CD4-positive, alpha-beta T cell (primary cell): Measurements from ENCODE around the gene EPOP. TPM values are rescaled to one million over a fixed set of nuclear protein-coding genes. Genes with fewer than 3 reads are reported as not detected.

ENCODE experiments used
- ATAC-seq: fragments of 200-7000 bp; cut with Tn5 transposase; one replicate; pipeline ENCODE4 v1.10.0; 2022; ENCODE audit warnings: mild to moderate bottlenecking; ENCODE audit not compliant: poor library complexity
- CTCF ChIA-PET: fragments of 350-600 bp; sonication (Branson Sonifier 250); formaldehyde crosslinking; loops from one replicate; lab custom pipeline; 2021; ENCODE audit warnings: antibody characterized with exemption, inconsistent platforms; lab: Charles Lee
- POLR2A ChIA-PET: fragments of 350-600 bp; sonication (Branson Sonifier 250); formaldehyde crosslinking; loops from one replicate; lab custom pipeline; 2021; ENCODE audit warnings: antibody characterized with exemption, inconsistent platforms; lab: Charles Lee
- DNase-seq, 14 experiments: peaks; one replicate each; pipeline ENCODE4 v3.0.0-alpha.2; 2013 to 2020; ENCODE audit warnings: mixed read lengths in 2 of 14
- H3K27ac ChIP-seq, 2 donors: one replicate each; pipeline versions ENCODE4 v1.5.1 to v1.7.0; 2013; ENCODE audit warnings: low read length in 2 of 2, low read depth in 1 of 2, mild to moderate bottlenecking in 1 of 2
- H3K27me3 ChIP-seq, 2 experiments: 1 replicate in 1 of 2; 2 replicates in 1 of 2; pipeline versions ENCODE4 v1.6.1 to v1.7.0; 2013; ENCODE audit warnings: low read length in 2 of 2, control low read depth in 1 of 2, mild to moderate bottlenecking in 1 of 2, moderate library complexity in 1 of 2; ENCODE audit not compliant: insufficient read depth in 2 of 2, control insufficient read depth in 1 of 2
- H3K36me3 ChIP-seq: one replicate; pipeline ENCODE4 v1.6.1; 2013; ENCODE audit warnings: low read length, control low read depth; ENCODE audit not compliant: insufficient read depth
- H3K4me1 ChIP-seq: one replicate; pipeline ENCODE4 v1.6.1; 2013; ENCODE audit warnings: low read length, control low read depth; ENCODE audit not compliant: insufficient read depth
- H3K4me3 ChIP-seq: one replicate; pipeline ENCODE4 v1.5.1; 2013; ENCODE audit warnings: mild to moderate bottlenecking, low read length, moderate library complexity
- H3K9me3 ChIP-seq, 2 experiments: 1 replicate in 1 of 2; 2 replicates in 1 of 2; pipeline versions ENCODE4 v1.6.1 to v1.7.0; 2013; ENCODE audit warnings: low read length in 2 of 2, mild to moderate bottlenecking in 2 of 2, control low read depth in 1 of 2, moderate library complexity in 1 of 2; ENCODE audit not compliant: control insufficient read depth in 1 of 2, insufficient read depth in 1 of 2
- H3K27ac Mint-ChIP-seq: one replicate; pipeline ENCODE4 v1.8.0; 2020; ENCODE audit warnings: mixed read lengths
- H3K27me3 Mint-ChIP-seq: one replicate; pipeline ENCODE4 v1.8.0; 2021; ENCODE audit warnings: mixed read lengths
- H3K36me3 Mint-ChIP-seq: one replicate; pipeline ENCODE4 v1.8.0; 2021; ENCODE audit warnings: low read depth, mixed read lengths
- H3K4me1 Mint-ChIP-seq: one replicate; pipeline ENCODE4 v1.8.0; 2021; ENCODE audit warnings: low read depth, mixed read lengths
- H3K4me3 Mint-ChIP-seq: one replicate; pipeline ENCODE4 v1.8.0; 2020; ENCODE audit warnings: mild to moderate bottlenecking, mixed read lengths
- H3K9me3 Mint-ChIP-seq: one replicate; pipeline ENCODE4 v1.8.0; 2020; ENCODE audit warnings: mixed read lengths
- CTCF ChIP-seq: fragments of 200-600 bp; IDR thresholded peaks from one replicate; pipeline ENCODE4 v1.8.0; 2022; ENCODE audit warnings: antibody characterized with exemption, mild to moderate bottlenecking
- intact Hi-C, 2 experiments: fragments of 100-400 bp; cut with DNase I in 1 of 2; cut with micrococcal nuclease in 1 of 2; formaldehyde crosslinking; loops; one replicate each; pipeline versions ENCODE4 v1.15.1 to v1.9.0; 2023 to 2025; cut with DNase I, micrococcal nuclease
- total RNA-seq, 174 experiments: library from RNA in 2 of 174; stranded (reverse) in 2 of 174; gene quantifications; one replicate each; pipeline ENCODE4 v1.2.3 and lab custom pipeline; 2021 to 2026

EPOP gene
- total RNA-seq, 2 experiments from 2014 or later, result 0.16 to 0.34 TPM

DNA sequence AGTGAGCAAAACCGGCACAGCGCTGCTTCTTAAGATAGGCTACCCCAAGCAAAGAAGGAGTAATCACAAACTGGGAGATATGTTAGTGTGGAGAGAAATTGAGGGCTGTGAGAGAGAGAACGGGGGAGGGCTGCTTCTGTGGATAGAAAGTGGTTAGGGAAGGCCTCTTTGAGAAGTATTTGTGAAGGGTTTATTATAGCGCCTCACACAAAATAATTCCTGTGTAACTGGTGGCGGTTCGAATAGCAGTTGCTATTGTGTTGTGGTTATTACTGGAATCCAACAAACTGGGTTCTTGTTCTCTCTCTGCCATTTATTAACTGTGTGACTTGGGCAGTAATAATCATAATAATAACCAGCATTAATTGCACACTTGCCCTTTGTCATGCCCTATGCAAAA, 46.2 kb upstream of the EPOP start:
- H3K27ac Mint-ChIP-seq, result peak overlapping the region; percentile 54
- H3K4me1 Mint-ChIP-seq, result peaks cover 35% of the 10 kb centered on the region
- DNase-seq, result no peak
- no peak overlapping the region for H3K4me3 ChIP-seq
- intact Hi-C loops, result no loop called here
- H3K36me3 ChIP-seq, result peaks cover 87% of the 10 kb centered on the region
- no peak overlapping the region for H3K4me3 Mint-ChIP-seq
- H3K36me3 Mint-ChIP-seq, result peaks cover 78% of the 10 kb centered on the region
- H3K4me1 ChIP-seq, result peaks cover 67% of the 10 kb centered on the region
- H3K9me3 Mint-ChIP-seq, result no peaks in the 10 kb centered on the region
- H3K27me3 Mint-ChIP-seq, result no peaks in the 10 kb centered on the region
- no peaks in the 10 kb centered on the region for H3K9me3 ChIP-seq
- H3K27me3 ChIP-seq, result no peaks in the 10 kb centered on the region
- H3K27ac ChIP-seq, result no peak overlapping the region
- ChIA-PET POLR2A (no interaction called here), CTCF (interaction anchor here (2.4 kb wide), 1 partner anchor 14 kb away, joined by 6 read pairs; no protein-coding TSS in a partner anchor)
- ATAC-seq, result no peak
- no peak for TF ChIP-seq CTCF

DNA sequence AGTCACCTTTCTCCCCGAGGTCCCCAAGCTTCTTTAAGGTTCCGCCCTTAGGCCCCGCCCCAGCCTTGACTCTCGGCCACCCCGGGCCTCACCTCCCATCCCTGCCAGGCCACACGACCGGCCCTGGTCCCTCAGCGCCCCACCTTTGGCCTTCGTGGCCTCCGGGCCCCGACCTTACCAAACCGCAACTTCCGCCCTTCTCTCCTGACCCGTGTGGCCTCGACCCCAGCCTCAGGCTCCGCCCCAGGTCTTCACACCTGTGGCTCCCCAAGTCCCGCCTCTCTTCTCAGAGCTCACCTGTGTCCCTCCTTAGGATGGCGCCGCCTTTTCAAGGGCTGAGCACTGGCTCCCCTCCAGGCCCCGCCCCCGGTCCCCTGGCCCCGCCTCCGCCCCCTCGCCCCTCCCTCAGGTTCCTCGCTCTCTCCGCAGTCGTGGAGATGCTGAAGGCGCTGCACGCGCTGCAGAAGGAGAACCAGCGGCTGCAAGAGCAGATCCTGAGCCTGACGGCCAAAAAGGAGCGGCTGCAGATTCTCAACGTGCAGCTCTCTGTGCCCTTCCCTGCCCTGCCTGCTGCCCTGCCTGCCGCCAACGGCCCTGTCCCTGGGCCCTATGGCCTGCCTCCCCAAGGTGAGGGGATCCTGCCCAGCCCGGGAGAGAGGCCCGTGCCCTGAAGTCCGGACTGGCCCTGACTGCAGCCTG, 45.3 kb upstream of the EPOP start:
- H3K4me1 ChIP-seq, result peaks cover 59% of the 10 kb centered on the region
- DNase-seq (peak in 2 of 14 experiments; percentile 20 to 36), ATAC-seq (no peak)
- no peak overlapping the region for H3K4me3 ChIP-seq
- Mint-ChIP-seq H3K9me3 (no peaks in the 10 kb centered on the region), H3K27ac (no peak overlapping the region), H3K4me3 (no peak overlapping the region), H3K4me1 (peaks cover 28% of the 10 kb centered on the region), H3K36me3 (peaks cover 80% of the 10 kb centered on the region), H3K27me3 (no peaks in the 10 kb centered on the region)
- TF ChIP-seq CTCF, result no peak
- no peaks in the 10 kb centered on the region for H3K9me3 ChIP-seq
- no peak overlapping the region for H3K27ac ChIP-seq
- POLR2A ChIA-PET, result interaction anchor here (0.8 to 4.2 kb wide), 2 partner anchors 8 to 17 kb away, joined by 3 to 46 read pairs; no protein-coding TSS in a partner anchor
- H3K27me3 ChIP-seq, result no peaks in the 10 kb centered on the region
- intact Hi-C loops, result no loop called here
- CTCF ChIA-PET, result interaction anchor here (1.3 kb wide), 1 partner anchor 8 kb away, joined by 5 read pairs; no protein-coding TSS in a partner anchor
- H3K36me3 ChIP-seq, result peaks cover 89% of the 10 kb centered on the region

- peak overlapping the region; percentile 63 for H3K27ac Mint-ChIP-seq
- no peaks in the 10 kb centered on the region for H3K9me3 Mint-ChIP-seq
- no peaks in the 10 kb centered on the region for H3K9me3 ChIP-seq
- no peaks in the 10 kb centered on the region for H3K27me3 Mint-ChIP-seq
- ATAC-seq (no peak), DNase-seq (no peak)
- no peak overlapping the region for H3K4me3 Mint-ChIP-seq
- peaks cover 52% of the 10 kb centered on the region for H3K4me1 ChIP-seq
- CTCF ChIA-PET, result interaction anchor here (1.2 to 1.3 kb wide), 3 partner anchors 9 to 43 kb away, joined by 3 to 5 read pairs (median 4); no protein-coding TSS in a partner anchor
- peaks cover 23% of the 10 kb centered on the region for H3K4me1 Mint-ChIP-seq
- peaks cover 82% of the 10 kb centered on the region for H3K36me3 Mint-ChIP-seq
- no peak overlapping the region for H3K4me3 ChIP-seq
- TF ChIP-seq CTCF, result no peak
- no peak overlapping the region for H3K27ac ChIP-seq
- no peaks in the 10 kb centered on the region for H3K27me3 ChIP-seq
- H3K36me3 ChIP-seq, result peaks cover 89% of the 10 kb centered on the region
- POLR2A ChIA-PET, result interaction anchor here (0.8 to 5.4 kb wide), 4 partner anchors 9 to 18 kb away, joined by 3 to 46 read pairs (median 24); partner anchors contain the start of gene MLLT6
- intact Hi-C loops, result no loop called here
These were observed 44.7 kb upstream of the EPOP start for GRCh38 chr17:38719289-38719942.
